PC-9 (cell line): ENCODE results near the gene INVS. TPM values are rescaled to one million over a fixed set of nuclear protein-coding genes. Genes with fewer than 3 reads are reported as not detected.

Experiments used
- BruUV-seq: library from RNA; stranded (reverse); fragments of 400-500 nt; replicated peaks from 2 replicates; lab custom pipeline; 2021; lab: Mats Ljungman, UMichigan
- CTCF ChIA-PET: fragments of 300-600 bp; sonication (Branson Sonifier 250); formaldehyde crosslinking; loops from one replicate; lab custom pipeline; 2022; ENCODE audit warnings: antibody characterized with exemption; lab: Charles Lee
- POLR2A ChIA-PET: fragments of 300-600 bp; sonication (Branson Sonifier 250); formaldehyde crosslinking; loops from one replicate; lab custom pipeline; 2022; ENCODE audit warnings: antibody characterized with exemption; ENCODE audit not compliant: unreplicated experiment; lab: Charles Lee
- DNase-seq, 2 experiments: peaks; one replicate each; pipeline versions ENCODE4 v3.0.0 to v3.0.0-alpha.2; 2015 to 2022; ENCODE audit warnings: mixed read lengths in 1 of 2
- H2AFZ ChIP-seq: fragments of 200-600 bp; sonication (generic); 2 replicates; pipeline ENCODE4 v1.8.1; 2017; ENCODE audit warnings: antibody characterized with exemption
- H3F3A ChIP-seq: fragments of 200-600 bp; sonication (generic); 2 replicates; pipeline ENCODE4 v1.8.1; 2017; ENCODE audit warnings: antibody characterized with exemption, mild to moderate bottlenecking, low read depth; ENCODE audit not compliant: insufficient read depth
- H3K27ac ChIP-seq: fragments of 200-600 bp; sonication (generic); 2 replicates; pipeline ENCODE4 v1.6.1; 2016; ENCODE audit warnings: mixed run types
- H3K27me3 ChIP-seq: fragments of 200-600 bp; sonication (generic); 2 replicates; pipeline ENCODE4 v1.6.1; 2016; ENCODE audit warnings: low read depth, mixed run types; ENCODE audit not compliant: insufficient read depth
- H3K36me3 ChIP-seq: fragments of 200-600 bp; sonication (generic); 2 replicates; pipeline ENCODE4 v1.6.1; 2016; ENCODE audit warnings: low read depth, mixed run types
- H3K4me1 ChIP-seq: fragments of 200-600 bp; sonication (generic); replicated peaks from 2 replicates; pipeline ENCODE4 v1.6.1; 2016; ENCODE audit warnings: mixed run types; ENCODE audit not compliant: insufficient read depth
- H3K4me2 ChIP-seq: fragments of 200-600 bp; sonication (generic); 2 replicates; pipeline ENCODE4 v1.6.1; 2017; ENCODE audit warnings: mixed run types
- H3K4me3 ChIP-seq: fragments of 200-600 bp; sonication (generic); 2 replicates; pipeline ENCODE4 v1.6.1; 2016; ENCODE audit warnings: mixed run types
- H3K79me2 ChIP-seq: fragments of 200-600 bp; sonication (generic); 2 replicates; pipeline ENCODE4 v1.6.1; 2017; ENCODE audit warnings: low read depth, mixed run types
- H3K9me2 ChIP-seq: fragments of 200-600 bp; sonication (generic); 2 replicates; pipeline ENCODE4 v1.8.1; 2017; ENCODE audit warnings: mild to moderate bottlenecking; ENCODE audit not compliant: insufficient read depth
- H3K9me3 ChIP-seq: fragments of 200-600 bp; sonication (generic); 2 replicates; pipeline ENCODE4 v1.8.1; 2016; ENCODE audit warnings: low read depth; ENCODE audit not compliant: insufficient read depth
- H4K20me1 ChIP-seq: fragments of 200-600 bp; sonication (generic); 2 replicates; pipeline ENCODE4 v1.8.1; 2017; ENCODE audit not compliant: insufficient read depth
- CTCF ChIP-seq: fragments of 200-600 bp; sonication (generic); conservative IDR thresholded peaks from 2 replicates; pipeline ENCODE4 v1.6.1; 2017; ENCODE audit warnings: mixed run types, antibody characterized with exemption, mild to moderate bottlenecking, moderate library complexity
- EZH2 ChIP-seq: fragments of 200-600 bp; sonication (generic); IDR thresholded peaks from 2 replicates; pipeline ENCODE4 v1.8.0; 2017; ENCODE audit warnings: antibody characterized with exemption, low read depth
- intact Hi-C: fragments of 100-400 bp; cut with micrococcal nuclease; formaldehyde crosslinking; loops from one replicate; pipeline ENCODE4 v1.10.0; 2022; ENCODE audit not compliant: unreplicated experiment
- total RNA-seq: library from RNA; stranded (reverse); gene quantifications from 2 replicates; pipeline ENCODE4 v1.2.3, GENCODE V29; 2021

The INVS gene
- total RNA-seq, 1 experiment from 2014 or later = 24.0 TPM

GRCh38 chr9:100309992-100310391 lies 210.9 kb downstream of the INVS start:
- DNase-seq = no peak
- Histone ChIP-seq H3K4me3 (no peak overlapping the region), H3K36me3 (peaks cover 44% of the 10 kb centered on the region), H2AFZ (no peak overlapping the region), H3K27me3 (no peaks in the 10 kb centered on the region), H3K79me2 (peaks cover 22% of the 10 kb centered on the region), H3K4me1 (no peaks in the 10 kb centered on the region), H3K9me2 (no peaks in the 10 kb centered on the region), H3F3A (peaks cover 15% of the 10 kb centered on the region; the same call in 1 of the 2 replicates), H3K4me2 (no peak overlapping the region), H4K20me1 (0 out of 2 replicates have a peak, but pooled peaks cover 6% of the 10 kb centered on the region), H3K27ac (no peak overlapping the region), H3K9me3 (no peaks in the 10 kb centered on the region; the same call in 1 of the 2 replicates)
- BruUV-seq = no TSS peak
- ChIA-PET CTCF (no interaction called here), POLR2A (no interaction called here)
- intact Hi-C loops = no loop called here
- no peak for TF ChIP-seq CTCF
- TF ChIP-seq EZH2 = no peak

GRCh38 chr9:100315561-100315960 lies 216.5 kb downstream of the INVS start:
- Histone ChIP-seq H3K4me3 (no peak overlapping the region), H3K9me2 (no peaks in the 10 kb centered on the region), H3K27me3 (no peaks in the 10 kb centered on the region), H3K36me3 (peaks cover 59% of the 10 kb centered on the region), H2AFZ (no peak overlapping the region), H3K4me1 (no peaks in the 10 kb centered on the region), H3F3A (peaks cover 16% of the 10 kb centered on the region), H3K4me2 (no peak overlapping the region), H3K9me3 (peaks cover 3% of the 10 kb centered on the region; the same call in 1 of the 2 replicates), H4K20me1 (peaks cover 7% of the 10 kb centered on the region; the same call in 1 of the 2 replicates), H3K27ac (no peak overlapping the region), H3K79me2 (peaks cover 37% of the 10 kb centered on the region)
- CTCF ChIA-PET = no interaction called here
- BruUV-seq = no TSS peak
- intact Hi-C loops = no loop called here
- POLR2A ChIA-PET = no interaction called here
- TF ChIP-seq EZH2 = no peak
- no peak for TF ChIP-seq CTCF
- no peak for DNase-seq

DNA sequence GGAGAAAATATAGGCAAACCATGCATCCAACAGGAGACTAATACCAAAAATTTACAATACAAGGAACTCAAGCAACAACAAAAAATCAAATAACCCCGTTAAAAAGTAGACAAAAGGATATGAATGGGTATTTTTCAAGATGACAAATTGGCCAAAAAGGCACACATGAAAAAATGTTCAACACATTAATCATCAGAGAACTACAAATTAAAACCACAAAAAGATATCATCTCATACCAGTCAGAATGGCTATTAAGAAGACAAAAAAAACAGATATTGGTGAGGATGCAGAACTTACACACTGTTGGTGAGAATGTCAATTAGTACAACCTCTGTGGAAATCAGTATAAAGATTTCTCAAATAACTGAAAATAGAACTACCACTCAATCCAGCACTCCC lies 218.7 kb downstream of the INVS start:
- Histone ChIP-seq H3K27me3 (no peaks in the 10 kb centered on the region), H2AFZ (no peak overlapping the region), H3K36me3 (peaks cover 66% of the 10 kb centered on the region), H3K4me3 (no peak overlapping the region), H4K20me1 (peaks cover 9% of the 10 kb centered on the region; the same call in 1 of the 2 replicates), H3F3A (peaks cover 11% of the 10 kb centered on the region), H3K27ac (no peak overlapping the region), H3K4me1 (no peaks in the 10 kb centered on the region), H3K9me2 (no peaks in the 10 kb centered on the region), H3K9me3 (peaks cover 3% of the 10 kb centered on the region; the same call in 1 of the 2 replicates), H3K79me2 (peaks cover 29% of the 10 kb centered on the region), H3K4me2 (no peak overlapping the region)
- intact Hi-C loops = no loop called here
- POLR2A ChIA-PET = no interaction called here
- CTCF ChIA-PET = no interaction called here
- BruUV-seq = no TSS peak
- TF ChIP-seq CTCF (no peak), EZH2 (no peak)
- DNase-seq = no peak
